A549 (cell line): ENCODE measurements around the gene GNAI2. TPM values are rescaled to one million over a fixed set of nuclear protein-coding genes. Genes with fewer than 3 reads are reported as not detected.
A peak's percentile ranks its signal among the peaks of the same experiment; 100 is the strongest.

ENCODE experiments used
- ATAC-seq, 2 experiments: fragments of 200-7000 bp in 1 of 2; fragments of >200 bp in 1 of 2; cut with Nextera tagmentation in 1 of 2; cut with Tn5 transposase in 1 of 2; 3 replicates each; pipeline versions ENCODE4 v1.8.0 to v1.9.1; 2018 to 2020; ENCODE audit warnings: mild to moderate bottlenecking in 1 of 2, moderate library complexity in 1 of 2
- CTCF ChIA-PET: fragments of 300-600 bp; sonication (Branson Sonifier 250); formaldehyde crosslinking; extraction: SDS; loops from one replicate; lab custom pipeline; 2021; ENCODE audit warnings: antibody characterized with exemption, inconsistent platforms; lab: Yijun Ruan, JAX
- POLR2A ChIA-PET: fragments of 350-600 bp; formaldehyde crosslinking; extraction: SDS; loops from one replicate; lab custom pipeline; 2021; ENCODE audit warnings: antibody characterized with exemption, inconsistent platforms; lab: Yijun Ruan, JAX
- DNase-seq, 2 experiments: peaks; one replicate each; pipeline versions ENCODE4 v3.0.0 to v3.0.0-alpha.2; 2011 to 2016; ENCODE audit warnings: low read depth in 1 of 2, low spot score in 1 of 2
- FAIRE-seq: peaks from 2 replicates; lab custom pipeline; 2011; peaks lifted over from hg19 to GRCh38; lab: Jason Lieb, UNC
- H3K27ac ChIP-seq, 2 experiments: fragments of >200 bp; sonication (Bioruptor Twin); formaldehyde crosslinking; 3 replicates each; pipeline ENCODE4 v1.5.1; 2016 to 2017
- H3K4me1 ChIP-seq: fragments of >200 bp; sonication (Bioruptor Twin); formaldehyde crosslinking; 3 replicates; pipeline ENCODE4 v1.6.1; 2016
- H3K4me2 ChIP-seq: fragments of >200 bp; sonication (Bioruptor Twin); formaldehyde crosslinking; 3 replicates; pipeline ENCODE4 v1.6.1; 2016
- H3K4me3 ChIP-seq: fragments of >200 bp; sonication (Bioruptor Twin); formaldehyde crosslinking; 3 replicates; pipeline ENCODE4 v1.5.1; 2016
- H3K9me3 ChIP-seq: fragments of >200 bp; sonication (Bioruptor Twin); formaldehyde crosslinking; 3 replicates; pipeline ENCODE4 v1.6.1; 2016
- CHD2 ChIP-seq: fragments of 150-350 bp; IDR thresholded peaks from 2 replicates; pipeline ENCODE4 v1.6.1; 2014; ENCODE audit warnings: low read length; ENCODE audit not compliant: partially characterized antibody
- EHMT2 ChIP-seq: fragments of 200-600 bp; sonication (generic); IDR thresholded peaks from 2 replicates; pipeline ENCODE4 v1.6.1; 2016; ENCODE audit warnings: antibody characterized with exemption, low read depth, mild to moderate bottlenecking, moderate library complexity
- EP300 ChIP-seq, 2 experiments: fragments of >200 bp; sonication (Bioruptor Twin); formaldehyde crosslinking; IDR thresholded peaks; 2 replicates in 1 of 2; 3 replicates in 1 of 2; pipeline ENCODE4 v1.6.1; 2016 to 2017
- ESRRA ChIP-seq: fragments of 150-350 bp; IDR thresholded peaks from 2 replicates; pipeline ENCODE4 v1.6.1; 2014; ENCODE audit warnings: mild to moderate bottlenecking, low read length, borderline replicate concordance
- HOXB5 ChIP-seq: fragments of 250-450 bp; sonication (Bioruptor Pico); IDR thresholded peaks from 2 replicates; pipeline ENCODE4 v1.5.0; 2020; ENCODE audit warnings: mild to moderate bottlenecking, moderate library complexity
- JUN ChIP-seq, 2 experiments: fragments of >200 bp; sonication (Bioruptor Twin); formaldehyde crosslinking; IDR thresholded peaks; 2 replicates in 1 of 2; 3 replicates in 1 of 2; pipeline ENCODE4 v1.6.1; 2016 to 2017
- NPAS2 ChIP-seq: fragments of 250-450 bp; sonication (Bioruptor Pico); IDR thresholded peaks from 2 replicates; pipeline ENCODE4 v1.8.0; 2022; ENCODE audit warnings: mild to moderate bottlenecking, moderate library complexity, borderline replicate concordance
- PHF8 ChIP-seq: fragments of 200-600 bp; sonication (generic); IDR thresholded peaks from 2 replicates; pipeline ENCODE4 v1.6.1; 2016; ENCODE audit warnings: low read depth, mild to moderate bottlenecking, antibody characterized with exemption, moderate library complexity, borderline replicate concordance
- RARB ChIP-seq: fragments of 250-450 bp; sonication (Bioruptor Pico); IDR thresholded peaks from 2 replicates; pipeline ENCODE4 v1.8.0; 2021; ENCODE audit warnings: mild to moderate bottlenecking, moderate library complexity
- RCOR1 ChIP-seq: fragments of 150-350 bp; IDR thresholded peaks from 2 replicates; pipeline ENCODE4 v1.6.1; 2014; ENCODE audit warnings: antibody characterized with exemption, low read length, low read depth
- RFX5 ChIP-seq: fragments of 450-650 bp; IDR thresholded peaks from 2 replicates; pipeline ENCODE4 v1.7.1; 2014; ENCODE audit warnings: antibody characterized with exemption, mild to moderate bottlenecking, moderate library complexity
- TFCP2L1 ChIP-seq: fragments of 250-450 bp; sonication (Bioruptor Pico); IDR thresholded peaks from 2 replicates; pipeline ENCODE4 v1.5.0; 2021; ENCODE audit warnings: mild to moderate bottlenecking
- TP53 ChIP-seq: fragments of 250-450 bp; sonication (Bioruptor Pico); IDR thresholded peaks from 2 replicates; pipeline ENCODE4 v1.5.0; 2021; ENCODE audit warnings: mild to moderate bottlenecking, moderate library complexity
- WGBS: methylation state at CpG from one replicate; pipeline ENCODE4 v1.1.6; 2017; ENCODE audit errors: missing lambda C conversion rate; 5-methylcytosine and 5-hydroxymethylcytosine counted together
- polyA plus RNA-seq, 4 experiments: library from polyadenylated mRNA; depleted of rRNA in 3 of 4; stranded (reverse); fragments of >200 nt; fragmentation: RNase III in 1 of 4; extraction: RNeasy Plus Mini Kit Qiagen cat#74134 plus additional on column Dnase treatment in 1 of 4; gene quantifications; 2 replicates in 3 of 4; 3 replicates in 1 of 4; pipeline ENCODE4 v1.2.3, GENCODE V29; 2011 to 2017
- TF ChIP-seq, protein P1 (sequence below): fragments of >200 bp; sonication (Bioruptor Twin); formaldehyde crosslinking; IDR thresholded peaks from 3 replicates; pipeline ENCODE4 v1.5.1; 2016
- TF ChIP-seq, protein P2 (sequence below): fragments of >200 bp; sonication (Bioruptor Twin); formaldehyde crosslinking; IDR thresholded peaks from 3 replicates; pipeline ENCODE4 v1.6.1; 2016
- TF ChIP-seq, protein P3 (sequence below): fragments of 150-350 bp; IDR thresholded peaks from 2 replicates; pipeline ENCODE4 v1.6.1; 2014; ENCODE audit warnings: low read depth, mild to moderate bottlenecking, low read length
- TF ChIP-seq, protein P4 (sequence below): IDR thresholded peaks from 2 replicates; pipeline ENCODE4 v1.6.1; 2012

The GNAI2 gene
- polyA plus RNA-seq, 2 of the 4 experiments (the other 2 are of a cell fraction), result 47.4 to 67.8 TPM

DNA sequence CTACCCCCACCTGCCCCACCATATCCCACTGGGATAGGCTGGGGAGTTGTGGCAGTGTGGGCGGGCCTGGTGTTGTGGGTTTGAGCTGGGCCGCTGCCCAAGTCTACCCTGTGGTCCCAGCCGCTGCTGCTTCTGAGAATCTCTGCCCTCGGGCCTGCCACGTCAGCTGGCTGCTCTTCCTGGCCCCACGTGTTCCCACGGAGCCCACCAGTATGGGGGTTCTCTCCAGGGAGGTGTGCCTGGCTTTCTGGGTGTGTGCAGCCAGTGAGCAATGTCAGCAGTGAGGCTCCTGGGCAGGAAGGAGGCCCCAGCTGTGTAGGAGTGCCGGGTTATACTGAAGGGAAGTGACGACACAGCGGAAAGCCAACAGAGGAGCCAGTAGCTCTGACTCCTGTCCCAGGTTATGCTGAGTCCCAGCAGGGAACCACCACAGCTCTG lies 10.5 kb downstream of the GNAI2 start (continued):
- TF ChIP-seq, protein P1, sequence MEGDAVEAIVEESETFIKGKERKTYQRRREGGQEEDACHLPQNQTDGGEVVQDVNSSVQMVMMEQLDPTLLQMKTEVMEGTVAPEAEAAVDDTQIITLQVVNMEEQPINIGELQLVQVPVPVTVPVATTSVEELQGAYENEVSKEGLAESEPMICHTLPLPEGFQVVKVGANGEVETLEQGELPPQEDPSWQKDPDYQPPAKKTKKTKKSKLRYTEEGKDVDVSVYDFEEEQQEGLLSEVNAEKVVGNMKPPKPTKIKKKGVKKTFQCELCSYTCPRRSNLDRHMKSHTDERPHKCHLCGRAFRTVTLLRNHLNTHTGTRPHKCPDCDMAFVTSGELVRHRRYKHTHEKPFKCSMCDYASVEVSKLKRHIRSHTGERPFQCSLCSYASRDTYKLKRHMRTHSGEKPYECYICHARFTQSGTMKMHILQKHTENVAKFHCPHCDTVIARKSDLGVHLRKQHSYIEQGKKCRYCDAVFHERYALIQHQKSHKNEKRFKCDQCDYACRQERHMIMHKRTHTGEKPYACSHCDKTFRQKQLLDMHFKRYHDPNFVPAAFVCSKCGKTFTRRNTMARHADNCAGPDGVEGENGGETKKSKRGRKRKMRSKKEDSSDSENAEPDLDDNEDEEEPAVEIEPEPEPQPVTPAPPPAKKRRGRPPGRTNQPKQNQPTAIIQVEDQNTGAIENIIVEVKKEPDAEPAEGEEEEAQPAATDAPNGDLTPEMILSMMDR, result peak; percentile 23; the same call in 1 of the 3 replicates

DNA sequence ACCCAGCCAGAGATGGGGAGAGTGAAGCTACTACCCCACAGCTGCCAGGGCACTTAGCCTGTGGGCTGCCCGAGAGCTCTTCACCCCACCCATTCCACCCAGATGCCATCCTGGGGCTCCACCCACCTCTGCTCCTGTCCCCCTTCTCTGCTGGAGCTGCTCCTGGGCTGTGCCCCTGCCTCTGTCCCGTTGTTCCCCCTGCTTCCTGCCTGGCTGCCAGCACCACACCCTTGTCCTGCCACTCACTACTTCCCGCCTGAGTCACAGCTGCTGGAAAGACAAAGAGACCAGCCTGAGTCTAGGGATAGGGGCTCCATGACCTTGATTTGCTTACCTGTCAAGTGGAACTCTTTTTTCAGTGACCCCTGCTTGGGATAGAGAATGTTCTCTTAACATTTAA lies 12.4 kb downstream of the GNAI2 start:
- DNase-seq (no peak), ATAC-seq (no peak), FAIRE-seq (no peak)
- peaks cover 35% of the 10 kb centered on the region for H3K4me1 ChIP-seq
- CTCF ChIA-PET, result interaction anchor here (1.3 to 11.2 kb wide), 5 partner anchors 11 to 76 kb away, joined by 4 to 219 read pairs (median 22); partner anchors contain the start of gene GNAI2
- H3K4me3 ChIP-seq, result no peak overlapping the region
- peak overlapping the region; percentile 50; the same call in 2 of the 3 replicates for H3K4me2 ChIP-seq
- no peaks in the 10 kb centered on the region for H3K9me3 ChIP-seq
- TF ChIP-seq CHD2, result no peak
- TF ChIP-seq, protein P2, sequence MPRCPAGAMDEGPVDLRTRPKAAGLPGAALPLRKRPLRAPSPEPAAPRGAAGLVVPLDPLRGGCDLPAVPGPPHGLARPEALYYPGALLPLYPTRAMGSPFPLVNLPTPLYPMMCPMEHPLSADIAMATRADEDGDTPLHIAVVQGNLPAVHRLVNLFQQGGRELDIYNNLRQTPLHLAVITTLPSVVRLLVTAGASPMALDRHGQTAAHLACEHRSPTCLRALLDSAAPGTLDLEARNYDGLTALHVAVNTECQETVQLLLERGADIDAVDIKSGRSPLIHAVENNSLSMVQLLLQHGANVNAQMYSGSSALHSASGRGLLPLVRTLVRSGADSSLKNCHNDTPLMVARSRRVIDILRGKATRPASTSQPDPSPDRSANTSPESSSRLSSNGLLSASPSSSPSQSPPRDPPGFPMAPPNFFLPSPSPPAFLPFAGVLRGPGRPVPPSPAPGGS, result no peak
- no peak for TF ChIP-seq HOXB5
- TF ChIP-seq JUN (IDR thresholded peaks at IDR 0.05), result no peak
- no peak for TF ChIP-seq PHF8
- TF ChIP-seq RFX5, result no peak
- TF ChIP-seq TFCP2L1 (CRISPR knock-in tag), result no peak
- TF ChIP-seq, protein P3, sequence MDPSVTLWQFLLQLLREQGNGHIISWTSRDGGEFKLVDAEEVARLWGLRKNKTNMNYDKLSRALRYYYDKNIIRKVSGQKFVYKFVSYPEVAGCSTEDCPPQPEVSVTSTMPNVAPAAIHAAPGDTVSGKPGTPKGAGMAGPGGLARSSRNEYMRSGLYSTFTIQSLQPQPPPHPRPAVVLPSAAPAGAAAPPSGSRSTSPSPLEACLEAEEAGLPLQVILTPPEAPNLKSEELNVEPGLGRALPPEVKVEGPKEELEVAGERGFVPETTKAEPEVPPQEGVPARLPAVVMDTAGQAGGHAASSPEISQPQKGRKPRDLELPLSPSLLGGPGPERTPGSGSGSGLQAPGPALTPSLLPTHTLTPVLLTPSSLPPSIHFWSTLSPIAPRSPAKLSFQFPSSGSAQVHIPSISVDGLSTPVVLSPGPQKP, result no peak
- no peak for TF ChIP-seq RCOR1
- TF ChIP-seq ESRRA, result no peak
- POLR2A ChIA-PET, result no interaction called here
- WGBS, result 11% methylated on average over 3 of the region's 3 CpGs
- H3K27ac ChIP-seq, result peak overlapping the region; percentile 59 to 82

DNA sequence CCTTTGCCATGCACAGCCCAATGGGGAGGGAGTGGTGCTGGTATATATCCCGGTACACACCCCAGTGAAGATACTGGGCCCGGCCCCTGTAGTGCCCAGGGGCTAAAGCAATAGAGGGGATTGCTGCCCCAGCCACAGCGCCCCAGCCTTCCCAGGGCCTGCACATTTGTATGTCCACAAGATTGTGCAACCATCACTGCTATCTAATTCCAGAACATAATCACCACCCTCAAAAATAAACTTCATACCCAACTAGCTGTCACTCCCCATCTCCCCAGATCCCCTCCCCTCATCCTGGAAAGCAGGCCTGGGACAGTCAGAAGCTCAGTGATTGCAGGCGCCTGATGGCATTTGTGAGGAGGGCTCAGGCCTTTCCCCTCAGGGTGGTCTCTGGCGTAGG lies 13.5 kb downstream of the GNAI2 start:
- H3K4me1 ChIP-seq, result peaks cover 35% of the 10 kb centered on the region
- TF ChIP-seq TP53 (CRISPR knock-in tag) (no peak), EP300 (IDR thresholded peaks at IDR 0.05) (no peak), NPAS2 (CRISPR knock-in tag) (no peak)
- ChIA-PET POLR2A (no interaction called here), CTCF (interaction anchor here (1.0 to 11.2 kb wide), 7 partner anchors 8 to 75 kb away, joined by 4 to 219 read pairs (median 7); partner anchors contain the start of genes GNAI2 and SEMA3B)
- no peaks in the 10 kb centered on the region for H3K9me3 ChIP-seq
- DNase-seq (no peak), FAIRE-seq (no peak), ATAC-seq (no peak)
- H3K4me2 ChIP-seq, result no peak overlapping the region
- H3K27ac ChIP-seq, result no peak overlapping the region
- H3K4me3 ChIP-seq, result no peak overlapping the region
- 100% methylated on average over 4 of the region's 5 CpGs for WGBS

DNA sequence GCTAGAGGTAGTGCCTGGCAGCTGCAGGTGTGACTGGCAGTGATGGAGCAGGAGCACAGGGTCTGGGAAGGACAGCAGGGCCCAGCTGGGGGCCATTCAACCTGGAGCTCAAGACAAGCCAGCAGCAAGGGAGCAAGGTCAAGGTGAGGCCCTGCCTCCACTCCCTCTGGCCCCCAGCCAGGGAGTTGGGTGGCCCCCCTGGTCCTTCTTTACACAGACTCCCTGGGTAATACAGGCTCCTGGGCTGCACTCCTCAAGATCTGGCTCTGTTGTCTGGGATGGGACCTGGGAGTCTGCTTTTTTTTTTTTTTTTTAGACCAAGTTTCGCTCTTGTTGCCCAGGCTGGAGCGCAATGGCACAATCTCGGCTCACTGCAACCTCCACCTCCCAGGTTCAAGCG lies 14.5 kb downstream of the GNAI2 start:
- CTCF ChIA-PET, result interaction anchor here (0.7 to 11.2 kb wide), 7 partner anchors 9 to 58 kb away, joined by 3 to 219 read pairs (median 4); partner anchors contain the start of genes GNAI2 and SEMA3B
- Histone ChIP-seq H3K4me2 (no peak overlapping the region), H3K4me1 (peaks cover 32% of the 10 kb centered on the region), H3K27ac (no peak overlapping the region), H3K4me3 (no peak overlapping the region), H3K9me3 (no peaks in the 10 kb centered on the region)
- DNase-seq (no peak), ATAC-seq (no peak), FAIRE-seq (no peak)
- TF ChIP-seq, protein P4, sequence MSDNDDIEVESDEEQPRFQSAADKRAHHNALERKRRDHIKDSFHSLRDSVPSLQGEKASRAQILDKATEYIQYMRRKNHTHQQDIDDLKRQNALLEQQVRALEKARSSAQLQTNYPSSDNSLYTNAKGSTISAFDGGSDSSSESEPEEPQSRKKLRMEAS, result no peak
- TF ChIP-seq RARB (CRISPR knock-in tag) (no peak), EHMT2 (no peak)
- WGBS, result 93% methylated on average over 4 of the region's 4 CpGs
- POLR2A ChIA-PET, result no interaction called here
